Ascending aorta (tissue), 2 donors: ENCODE data around the gene SRBD1. TPM values are rescaled to one million over a fixed set of nuclear protein-coding genes. Genes with fewer than 3 reads are reported as not detected.
A peak's percentile ranks its signal among the peaks of the same experiment; 100 is the strongest.

Experiments
- DNase-seq, 2 donors: peaks; one replicate each; pipeline ENCODE4 v3.0.0-alpha.2; 2019; ENCODE audit warnings: low spot score in 2 of 2
- H3K27ac ChIP-seq, 2 donors: fragments of 200-600 bp; sonication (generic); one replicate each; pipeline ENCODE4 v1.5.1; 2016 to 2017; ENCODE audit warnings: mild to moderate bottlenecking in 1 of 2
- H3K27me3 ChIP-seq: fragments of 200-600 bp; sonication (generic); one replicate; pipeline ENCODE4 v1.5.1; 2017
- H3K36me3 ChIP-seq, 2 donors: fragments of 200-600 bp; sonication (generic); one replicate each; pipeline ENCODE4 v1.5.1; 2016
- H3K4me1 ChIP-seq, 2 donors: fragments of 200-600 bp; sonication (generic); one replicate each; pipeline ENCODE4 v1.5.1; 2016 to 2017; ENCODE audit warnings: mild to moderate bottlenecking in 1 of 2
- H3K4me3 ChIP-seq, 2 donors: fragments of 200-600 bp; sonication (generic); one replicate each; pipeline ENCODE4 v1.5.1; 2016 to 2017; ENCODE audit warnings: mild to moderate bottlenecking in 1 of 2
- H3K9me3 ChIP-seq, 2 donors: fragments of 200-600 bp; sonication (generic); one replicate each; pipeline ENCODE4 v1.5.1; 2016
- CTCF ChIP-seq, 3 experiments: fragments of 200-600 bp in 2 of 3; fragments of 450-650 bp in 1 of 3; sonication (generic) in 2 of 3; IDR thresholded peaks; one replicate each; pipeline ENCODE4 v1.5.1; 2016 to 2019; ENCODE audit warnings: antibody characterized with exemption in 3 of 3, mild to moderate bottlenecking in 1 of 3, moderate library complexity in 1 of 3
- intact Hi-C: fragments of 100-400 bp; cut with DNase I; formaldehyde crosslinking; loops from one replicate; pipeline ENCODE4 v1.15.1; 2023
- total RNA-seq: library from RNA; depleted of rRNA; stranded (reverse); fragments of >200 nt; gene quantifications from one replicate; pipeline ENCODE4 v1.1.0, GENCODE V29; 2016

SRBD1 gene
- total RNA-seq, 1 donor from 2014 or later = 7.6 TPM

- no peak for TF ChIP-seq CTCF (IDR thresholded peaks at IDR 0.05)
- Histone ChIP-seq H3K4me3 (no peak overlapping the region), H3K27ac (no peak overlapping the region), H3K4me1 (peaks cover 0 to 4% of the 10 kb centered on the region in 2 donors), H3K9me3 (no peaks in the 10 kb centered on the region), H3K36me3 (no peaks in the 10 kb centered on the region), H3K27me3 (no peaks in the 10 kb centered on the region)
- DNase-seq = no peak
- intact Hi-C loops = no loop called here
Observed at GRCh38 chr2:45591073-45591472, 20.0 kb downstream of the SRBD1 start.

- TF ChIP-seq CTCF (IDR thresholded peaks at IDR 0.05) = no peak
- no peak for DNase-seq
- H3K27me3 ChIP-seq = no peaks in the 10 kb centered on the region
- H3K9me3 ChIP-seq = no peaks in the 10 kb centered on the region
- no peak overlapping the region for H3K27ac ChIP-seq
- no peaks in the 10 kb centered on the region for H3K36me3 ChIP-seq
- no peak overlapping the region for H3K4me3 ChIP-seq
- H3K4me1 ChIP-seq = peaks cover 0 to 3% of the 10 kb centered on the region in 2 donors
- intact Hi-C loops = no loop called here
Observed at GRCh38 chr2:45588158-45588829, 22.8 kb downstream of the SRBD1 start.

GRCh38 chr2:45586600-45586999, 24.5 kb downstream of the SRBD1 start:
- DNase-seq = no peak
- peaks cover 0 to 3% of the 10 kb centered on the region in 2 donors for H3K4me1 ChIP-seq
- intact Hi-C loops = no loop called here
- no peak overlapping the region for H3K27ac ChIP-seq
- no peak overlapping the region for H3K4me3 ChIP-seq
- no peak for TF ChIP-seq CTCF (IDR thresholded peaks at IDR 0.05)
- H3K27me3 ChIP-seq = no peaks in the 10 kb centered on the region
- no peaks in the 10 kb centered on the region for H3K36me3 ChIP-seq
- H3K9me3 ChIP-seq = no peaks in the 10 kb centered on the region

- Histone ChIP-seq H3K4me1 (peaks cover 0 to 3% of the 10 kb centered on the region in 2 donors), H3K27me3 (no peaks in the 10 kb centered on the region), H3K9me3 (no peaks in the 10 kb centered on the region), H3K27ac (no peak overlapping the region), H3K4me3 (peak overlapping the region in 1 of 2 donors; percentile 10), H3K36me3 (no peaks in the 10 kb centered on the region)
- peak; percentile 38 to 70 (median 59) for TF ChIP-seq CTCF (IDR thresholded peaks at IDR 0.05)
- intact Hi-C loops = loop anchor here (1.0 kb wide), 1 partner anchor 25 kb away; no protein-coding TSS in a partner anchor
- DNase-seq = no peak
Observed at GRCh38 chr2:45585267-45585861, 25.7 kb downstream of the SRBD1 start.

- Histone ChIP-seq H3K9me3 (no peaks in the 10 kb centered on the region), H3K4me3 (no peak overlapping the region), H3K27ac (no peak overlapping the region), H3K27me3 (no peaks in the 10 kb centered on the region), H3K4me1 (peaks cover 0 to 3% of the 10 kb centered on the region in 2 donors), H3K36me3 (no peaks in the 10 kb centered on the region)
- no peak for DNase-seq
- no peak for TF ChIP-seq CTCF (IDR thresholded peaks at IDR 0.05)
- intact Hi-C loops = no loop called here
Observed at GRCh38 chr2:45583977-45584376, 27.1 kb downstream of the SRBD1 start.
